ENCODE measurements around the gene MAML3.

Gene MAML3

DNA sequence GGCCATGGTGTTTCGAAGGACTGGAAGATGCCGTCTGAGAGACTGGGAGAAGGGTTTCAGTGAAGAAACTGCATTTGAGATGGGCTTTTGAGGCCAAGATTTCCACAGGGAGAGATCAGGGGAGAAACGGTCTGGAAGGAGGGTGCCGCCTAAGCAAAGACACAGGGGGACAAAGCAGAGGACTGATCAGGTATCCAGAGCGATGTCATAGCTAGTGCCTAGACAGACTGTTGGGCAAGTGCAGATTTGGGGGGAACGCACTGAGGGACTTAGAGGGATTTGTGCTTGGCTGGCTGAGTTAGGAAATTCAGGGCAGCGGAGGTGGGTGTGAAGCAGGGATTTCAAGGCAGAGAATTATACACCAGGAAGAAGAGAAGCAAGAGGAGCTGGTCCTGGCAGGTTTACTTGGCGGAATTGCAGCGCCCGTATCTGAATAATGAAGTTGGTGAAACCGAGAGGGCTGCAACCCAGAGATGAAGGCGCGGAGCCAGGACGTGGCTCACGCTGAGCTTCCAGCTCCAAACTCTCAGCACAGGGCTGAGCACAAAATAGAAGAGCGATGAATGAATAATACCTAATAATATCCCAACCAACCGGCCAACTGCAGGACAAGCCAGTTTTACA is 106.9 kb downstream of the MAML3 start:
- no peak overlapping the region for H3K27ac Mint-ChIP-seq
- H3K9me3 Mint-ChIP-seq: no peaks in the 10 kb centered on the region
- peaks cover 10% of the 10 kb centered on the region in 2 donors for H3K4me1 Mint-ChIP-seq (ENCODE audit: low read depth in 2 of 2)
- ATAC-seq (replicated peaks) (no peak), DNase-seq (no peak)
- no peaks in the 10 kb centered on the region for H3K36me3 Mint-ChIP-seq (ENCODE audit: insufficient read depth)
- H3K4me3 Mint-ChIP-seq: no peak overlapping the region
- peaks cover 18 to 21% of the 10 kb centered on the region in 2 donors for H3K27me3 Mint-ChIP-seq

- Mint-ChIP-seq H3K4me3 (no peak overlapping the region), H3K4me1 (ENCODE audit: low read depth in 2 of 2) (peaks cover 10% of the 10 kb centered on the region in 2 donors), H3K27ac (no peak overlapping the region), H3K27me3 (peaks cover 18 to 21% of the 10 kb centered on the region in 2 donors), H3K9me3 (no peaks in the 10 kb centered on the region), H3K36me3 (ENCODE audit: insufficient read depth) (no peaks in the 10 kb centered on the region)
- DNase-seq (no peak), ATAC-seq (replicated peaks) (no peak)
Observed at GRCh38 chr4:140046543-140046942, 107.4 kb downstream of the MAML3 start.

GRCh38 chr4:140046016-140046415 is 108.0 kb downstream of the MAML3 start:
- peaks cover 10% of the 10 kb centered on the region in 2 donors for H3K4me1 Mint-ChIP-seq (ENCODE audit: low read depth in 2 of 2)
- DNase-seq: no peak
- H3K9me3 Mint-ChIP-seq: no peaks in the 10 kb centered on the region
- H3K36me3 Mint-ChIP-seq (ENCODE audit: insufficient read depth): no peaks in the 10 kb centered on the region
- no peak for ATAC-seq (replicated peaks)
- H3K4me3 Mint-ChIP-seq: no peak overlapping the region
- peaks cover 18 to 25% of the 10 kb centered on the region in 2 donors for H3K27me3 Mint-ChIP-seq
- H3K27ac Mint-ChIP-seq: no peak overlapping the region

DNA sequence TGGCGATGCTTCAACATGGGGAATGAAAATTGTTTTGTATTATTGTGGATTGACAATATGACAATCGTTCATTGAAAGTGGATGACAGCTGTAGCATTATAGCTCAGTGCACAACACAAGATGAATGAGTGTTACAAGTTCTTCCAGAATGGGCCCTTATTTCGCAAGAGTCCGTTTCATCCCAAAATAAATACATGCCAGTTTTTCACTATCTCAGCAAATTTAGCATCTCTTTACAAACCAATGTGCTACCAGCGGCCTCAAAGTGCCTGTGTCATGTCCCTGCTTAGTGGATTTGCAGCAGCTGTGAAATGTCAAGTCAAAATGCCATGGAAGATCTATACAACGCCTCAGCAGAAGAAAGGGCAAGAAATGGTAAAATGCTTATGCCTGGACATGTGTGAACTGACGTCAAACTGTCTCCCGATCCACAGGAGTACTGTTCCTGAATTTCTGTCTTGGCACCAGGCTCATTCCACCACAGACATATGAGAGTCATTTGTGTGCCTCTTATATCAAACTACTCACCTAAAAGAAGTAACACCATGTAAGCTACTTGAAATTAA is 109.6 kb downstream of the MAML3 start:
- no peak for DNase-seq
- H3K4me1 Mint-ChIP-seq (ENCODE audit: low read depth in 2 of 2): peaks cover 9% of the 10 kb centered on the region in 2 donors
- H3K27ac Mint-ChIP-seq: no peak overlapping the region

DNA sequence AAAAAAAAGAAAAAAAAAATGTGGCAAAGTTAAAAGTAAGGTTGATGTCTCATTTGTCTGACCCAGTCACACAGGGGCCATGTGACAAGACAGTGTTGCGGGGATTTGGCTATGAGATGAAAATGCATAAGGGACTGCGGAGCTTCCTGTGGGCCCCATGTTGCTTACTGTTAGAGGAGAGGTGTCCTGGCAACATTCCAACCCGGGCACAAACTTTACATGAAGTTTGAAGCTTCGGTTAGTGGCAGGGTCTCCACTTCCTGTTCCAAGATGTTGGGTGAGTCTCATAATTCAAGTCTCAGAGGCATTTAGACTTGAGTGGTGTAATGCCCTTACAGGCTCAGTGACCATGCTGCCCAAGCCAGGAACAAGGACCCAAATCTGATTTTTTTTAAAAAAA is 111.3 kb downstream of the MAML3 start:
- no peak overlapping the region for H3K27ac Mint-ChIP-seq
- DNase-seq (no peak), ATAC-seq (replicated peaks) (no peak)
- H3K27me3 Mint-ChIP-seq: peaks cover 18% of the 10 kb centered on the region in 2 donors
- H3K4me1 Mint-ChIP-seq (ENCODE audit: low read depth in 2 of 2): no peaks in the 10 kb centered on the region
- no peaks in the 10 kb centered on the region for H3K36me3 Mint-ChIP-seq (ENCODE audit: insufficient read depth)
- no peak overlapping the region for H3K4me3 Mint-ChIP-seq
- no peaks in the 10 kb centered on the region for H3K9me3 Mint-ChIP-seq

More for the DNA sequence above, 109.6 kb downstream of the MAML3 start:
- peaks cover 18 to 26% of the 10 kb centered on the region in 2 donors for H3K27me3 Mint-ChIP-seq
- no peak overlapping the region for H3K4me3 Mint-ChIP-seq
- no peaks in the 10 kb centered on the region for H3K9me3 Mint-ChIP-seq
- H3K36me3 Mint-ChIP-seq (ENCODE audit: insufficient read depth): no peaks in the 10 kb centered on the region
- ATAC-seq (replicated peaks): no peak

- H3K27ac Mint-ChIP-seq: no peak overlapping the region
- no peaks in the 10 kb centered on the region for H3K9me3 Mint-ChIP-seq
- H3K36me3 Mint-ChIP-seq (ENCODE audit: insufficient read depth): no peaks in the 10 kb centered on the region
- H3K4me1 Mint-ChIP-seq (ENCODE audit: low read depth in 2 of 2): no peaks in the 10 kb centered on the region
- ATAC-seq (replicated peaks) (no peak), DNase-seq (no peak)
- H3K4me3 Mint-ChIP-seq: no peak overlapping the region
- peaks cover 5 to 15% of the 10 kb centered on the region in 2 donors for H3K27me3 Mint-ChIP-seq
Observed at GRCh38 chr4:140038031-140038533, 115.9 kb downstream of the MAML3 start.

DNA sequence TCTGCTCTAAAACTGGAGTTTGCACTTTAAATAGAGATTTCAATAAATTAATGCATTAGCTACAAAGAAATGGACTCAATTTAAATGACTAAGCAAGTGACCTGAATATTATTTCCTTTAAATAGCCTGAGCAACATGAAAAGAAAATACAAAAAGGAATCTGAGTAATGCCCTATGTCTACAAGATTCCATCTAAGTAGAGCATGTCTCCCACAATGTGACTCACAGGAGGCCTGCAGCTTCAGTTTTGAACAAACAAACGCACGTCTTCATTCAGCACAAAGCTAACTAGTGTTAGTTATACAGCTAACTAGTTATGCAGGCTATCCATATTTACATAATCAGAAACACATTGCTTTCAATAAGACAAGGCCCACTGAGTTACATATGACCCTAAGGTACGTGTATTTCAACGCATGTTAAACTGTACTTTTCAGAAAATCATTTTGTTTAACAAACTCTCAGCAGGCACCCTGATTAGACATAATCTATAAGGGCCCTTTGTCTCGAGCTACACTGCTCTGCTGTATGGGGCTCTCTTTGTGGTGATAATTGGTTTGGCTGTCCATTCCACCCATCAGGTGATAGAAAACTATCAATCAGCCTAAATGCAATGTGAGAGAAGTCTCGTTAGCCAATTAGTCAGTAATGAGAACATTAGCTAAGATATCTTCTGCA is 116.5 kb downstream of the MAML3 start:
- H3K36me3 Mint-ChIP-seq (ENCODE audit: insufficient read depth): no peaks in the 10 kb centered on the region
- H3K27ac Mint-ChIP-seq: no peak overlapping the region
- no peak overlapping the region for H3K4me3 Mint-ChIP-seq
- no peaks in the 10 kb centered on the region for H3K9me3 Mint-ChIP-seq
- peaks cover 8 to 20% of the 10 kb centered on the region in 2 donors for H3K27me3 Mint-ChIP-seq
- H3K4me1 Mint-ChIP-seq (ENCODE audit: low read depth in 2 of 2): no peaks in the 10 kb centered on the region
- ATAC-seq (replicated peaks) (no peak), DNase-seq (no peak)

- peaks cover 37 to 51% of the 10 kb centered on the region in 2 donors for H3K27me3 Mint-ChIP-seq
- DNase-seq: no peak
- no peak for ATAC-seq (replicated peaks)
- no peaks in the 10 kb centered on the region for H3K36me3 Mint-ChIP-seq (ENCODE audit: insufficient read depth)
- no peaks in the 10 kb centered on the region for H3K4me1 Mint-ChIP-seq (ENCODE audit: low read depth in 2 of 2)
- no peaks in the 10 kb centered on the region for H3K9me3 Mint-ChIP-seq
- no peak overlapping the region for H3K4me3 Mint-ChIP-seq
- no peak overlapping the region for H3K27ac Mint-ChIP-seq
Observed at GRCh38 chr4:140031706-140032105, 122.3 kb downstream of the MAML3 start.

- no peak for DNase-seq
- Mint-ChIP-seq H3K27me3 (peaks cover 42 to 57% of the 10 kb centered on the region in 2 donors), H3K36me3 (ENCODE audit: insufficient read depth) (no peaks in the 10 kb centered on the region), H3K4me3 (no peak overlapping the region), H3K4me1 (ENCODE audit: low read depth in 2 of 2) (no peaks in the 10 kb centered on the region), H3K27ac (no peak overlapping the region), H3K9me3 (no peaks in the 10 kb centered on the region)
- ATAC-seq (replicated peaks): no peak
Observed at GRCh38 chr4:140031061-140031460, 122.9 kb downstream of the MAML3 start.

DNA sequence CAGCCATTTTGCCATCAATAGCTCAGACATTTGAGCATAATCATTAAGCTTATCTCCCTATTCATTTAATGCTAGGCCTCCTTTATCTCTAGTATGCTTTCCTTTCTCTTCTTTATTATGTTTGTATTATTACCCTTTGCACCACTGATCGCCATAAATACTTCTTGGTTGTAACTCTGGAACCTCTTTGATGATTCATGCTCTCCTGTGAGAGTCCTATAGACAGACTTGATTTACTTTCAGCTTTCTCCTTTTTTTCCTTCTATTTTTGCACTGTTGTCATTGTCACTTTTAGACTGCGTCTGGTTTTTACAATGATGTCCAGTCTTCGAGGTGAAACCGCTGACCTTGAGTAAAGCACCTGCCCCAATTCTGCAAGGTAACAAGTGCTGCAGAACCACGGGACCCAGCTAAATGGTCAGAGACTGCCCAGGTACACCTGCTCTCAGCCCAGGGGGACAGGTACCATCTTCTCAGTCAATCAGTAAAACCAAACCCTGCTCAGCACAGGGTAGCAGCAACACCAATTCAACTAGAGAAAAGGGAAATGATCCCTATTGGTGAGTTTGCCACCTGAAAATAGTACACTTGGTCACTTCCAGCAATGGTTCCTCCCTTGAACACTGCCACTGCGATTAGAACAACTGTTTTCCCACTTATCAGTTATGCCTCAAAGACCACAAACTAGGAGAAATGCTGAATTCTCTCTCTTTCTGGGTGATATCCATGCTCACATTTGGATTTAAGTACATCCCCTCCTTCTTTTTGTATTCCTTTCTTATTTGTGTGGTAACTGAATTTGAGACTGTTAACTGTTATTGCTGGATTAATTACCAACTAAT is 125.1 kb downstream of the MAML3 start:
- H3K27me3 Mint-ChIP-seq: peaks cover 42 to 56% of the 10 kb centered on the region in 2 donors
- no peaks in the 10 kb centered on the region for H3K9me3 Mint-ChIP-seq
- ATAC-seq (replicated peaks): no peak

DNA sequence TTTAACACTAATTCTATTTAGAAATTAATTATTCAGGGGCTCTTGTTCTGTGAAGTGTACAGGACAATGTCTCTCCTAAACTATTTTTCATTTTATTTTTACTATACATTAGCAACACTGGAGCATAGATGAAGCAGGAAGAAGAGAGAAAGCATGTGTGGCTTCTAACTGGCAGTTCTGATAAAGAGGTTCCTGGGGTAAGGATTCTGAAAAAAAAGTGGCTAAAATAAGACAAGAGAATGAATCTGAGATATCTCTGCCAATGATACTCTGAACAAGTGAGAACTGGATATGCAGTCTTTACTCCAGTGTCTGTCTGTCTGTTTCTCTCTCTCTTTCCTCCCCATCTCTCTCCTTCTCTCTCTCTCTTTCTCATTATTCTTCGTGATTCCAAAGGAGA is 125.9 kb downstream of the MAML3 start:
- H3K27me3 Mint-ChIP-seq: peaks cover 37 to 48% of the 10 kb centered on the region in 2 donors
- no peak overlapping the region for H3K4me3 Mint-ChIP-seq
- no peaks in the 10 kb centered on the region for H3K4me1 Mint-ChIP-seq (ENCODE audit: low read depth in 2 of 2)
- no peaks in the 10 kb centered on the region for H3K9me3 Mint-ChIP-seq
- ATAC-seq (replicated peaks) (no peak), DNase-seq (no peak)
- no peak overlapping the region for H3K27ac Mint-ChIP-seq
- no peaks in the 10 kb centered on the region for H3K36me3 Mint-ChIP-seq (ENCODE audit: insufficient read depth)

More for the DNA sequence above, 125.1 kb downstream of the MAML3 start:
- Mint-ChIP-seq H3K27ac (no peak overlapping the region), H3K4me1 (ENCODE audit: low read depth in 2 of 2) (no peaks in the 10 kb centered on the region), H3K4me3 (no peak overlapping the region), H3K36me3 (ENCODE audit: insufficient read depth) (no peaks in the 10 kb centered on the region)
- DNase-seq: no peak

GRCh38 chr4:140027101-140027500 is 126.9 kb downstream of the MAML3 start:
- H3K4me3 Mint-ChIP-seq: no peak overlapping the region
- DNase-seq (no peak), ATAC-seq (replicated peaks) (no peak)
- H3K36me3 Mint-ChIP-seq (ENCODE audit: insufficient read depth): no peaks in the 10 kb centered on the region
- no peaks in the 10 kb centered on the region for H3K4me1 Mint-ChIP-seq (ENCODE audit: low read depth in 2 of 2)
- H3K9me3 Mint-ChIP-seq: no peaks in the 10 kb centered on the region
- peaks cover 34 to 42% of the 10 kb centered on the region in 2 donors for H3K27me3 Mint-ChIP-seq
- no peak overlapping the region for H3K27ac Mint-ChIP-seq

GRCh38 chr4:140025470-140025869 is 128.5 kb downstream of the MAML3 start:
- H3K4me3 Mint-ChIP-seq: no peak overlapping the region
- ATAC-seq (replicated peaks) (no peak), DNase-seq (no peak)
- H3K9me3 Mint-ChIP-seq: no peaks in the 10 kb centered on the region
- H3K27me3 Mint-ChIP-seq: peaks cover 26 to 30% of the 10 kb centered on the region in 2 donors
- H3K36me3 Mint-ChIP-seq (ENCODE audit: insufficient read depth): no peaks in the 10 kb centered on the region
- no peaks in the 10 kb centered on the region for H3K4me1 Mint-ChIP-seq (ENCODE audit: low read depth in 2 of 2)
- no peak overlapping the region for H3K27ac Mint-ChIP-seq
